ENCODE results near the gene GLCCI1. TPM values are rescaled to one million over a fixed set of nuclear protein-coding genes. Genes with fewer than 3 reads are reported as not detected.

Gene GLCCI1
- total and polyA plus RNA-seq, 10 of the 15 experiments (the other 5 are each of a cell fraction or from before 2014, with no cell fraction given) = 12.6 to 92.0 (median 27.6) TPM

GRCh38 chr7:7988706-7989105 lies 20.1 kb downstream of the GLCCI1 start (continued):
- no peak for TF ChIP-seq CTCF (IDR thresholded peaks at IDR 0.05 in 2 of 3, conservative IDR thresholded peaks at IDR 0.05 in 1 of 3; ENCODE audit: control insufficient read depth in 2 of 3, extremely low read depth in 1 of 3, insufficient read depth in 1 of 3, low read depth in 3 of 3, low read length in 3 of 3)

DNA sequence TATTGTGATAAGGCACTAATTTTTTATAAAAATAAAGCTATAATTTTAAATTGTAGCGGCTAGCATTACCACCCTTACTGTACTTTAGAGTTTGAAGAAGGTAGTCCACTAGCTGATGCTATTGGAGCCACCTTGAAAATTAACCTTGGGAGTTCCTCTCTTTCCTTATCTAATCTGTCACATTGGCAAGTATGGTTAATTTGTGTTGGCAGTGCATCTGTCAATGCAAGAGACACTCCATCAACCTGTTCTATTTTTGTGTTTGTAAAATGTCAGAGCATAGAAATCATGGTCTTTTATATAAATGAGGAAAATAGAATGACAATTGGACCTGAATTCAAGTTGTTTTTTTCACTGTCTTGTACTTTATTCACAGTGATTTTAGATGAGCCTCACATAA lies 20.5 kb downstream of the GLCCI1 start:
- Histone ChIP-seq H3K9ac (ENCODE audit: control insufficient read depth, insufficient read depth, low read length) (no peak overlapping the region), H4K20me1 (ENCODE audit: control insufficient read depth, insufficient read depth) (no peaks in the 10 kb centered on the region), H3K4me1 (ENCODE audit: control insufficient read depth, insufficient read depth, low read length) (peaks cover 6% of the 10 kb centered on the region; the same call in 1 of the 2 replicates), H3K27ac (ENCODE audit: control insufficient read depth, insufficient read depth) (no peak overlapping the region), H2AFZ (ENCODE audit: control insufficient read depth, low read depth, low read length) (no peak overlapping the region), H3K79me2 (ENCODE audit: control insufficient read depth, insufficient read depth, low read length) (peaks cover 93% of the 10 kb centered on the region), H3K4me2 (ENCODE audit: control insufficient read depth, insufficient read depth) (peak overlapping the region; percentile 38; the same call in 1 of the 2 replicates), H3K27me3 (replicated peaks in 1 of 2; ENCODE audit: control insufficient read depth in 2 of 2, insufficient read depth in 2 of 2, low read length in 1 of 2) (no peaks in the 10 kb centered on the region), H3K9me3 (replicated peaks; ENCODE audit: control insufficient read depth, insufficient read depth, low read length) (peaks cover 15% of the 10 kb centered on the region), H3K4me3 (no peak overlapping the region), H3K36me3 (ENCODE audit: control insufficient read depth in 2 of 2, insufficient read depth in 2 of 2, low read length in 1 of 2) (peaks cover 0 to 1% of the 10 kb centered on the region in 2 experiments; a peak in 1 of 4 replicates)
- SMC1A ChIA-PET (ENCODE audit: uncharacterized antibody, unreplicated experiment) = interaction anchor here (0.6 to 3.4 kb wide), 9 partner anchors 9 to 228 kb away, joined by 3 to 17 read pairs (median 5); no protein-coding TSS in a partner anchor
- DNase-seq (ENCODE audit: low read depth, low spot score) = no peak
- TF ChIP-seq NR2F1 (conservative IDR thresholded peaks at IDR 0.05) (no peak), CHD2 (IDR thresholded peaks at IDR 0.05; ENCODE audit: borderline replicate concordance, low read depth, low read length) (no peak), CBX3 (IDR thresholded peaks at IDR 0.05; ENCODE audit: borderline replicate concordance, low read depth) (no peak), STAT3 (IDR thresholded peaks at IDR 0.05; ENCODE audit: low read depth, low read length) (no peak)
- TF ChIP-seq, protein P1, sequence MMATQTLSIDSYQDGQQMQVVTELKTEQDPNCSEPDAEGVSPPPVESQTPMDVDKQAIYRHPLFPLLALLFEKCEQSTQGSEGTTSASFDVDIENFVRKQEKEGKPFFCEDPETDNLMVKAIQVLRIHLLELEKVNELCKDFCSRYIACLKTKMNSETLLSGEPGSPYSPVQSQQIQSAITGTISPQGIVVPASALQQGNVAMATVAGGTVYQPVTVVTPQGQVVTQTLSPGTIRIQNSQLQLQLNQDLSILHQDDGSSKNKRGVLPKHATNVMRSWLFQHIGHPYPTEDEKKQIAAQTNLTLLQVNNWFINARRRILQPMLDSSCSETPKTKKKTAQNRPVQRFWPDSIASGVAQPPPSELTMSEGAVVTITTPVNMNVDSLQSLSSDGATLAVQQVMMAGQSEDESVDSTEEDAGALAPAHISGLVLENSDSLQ (IDR thresholded peaks at IDR 0.05) = no peak
- TF ChIP-seq, protein P2, sequence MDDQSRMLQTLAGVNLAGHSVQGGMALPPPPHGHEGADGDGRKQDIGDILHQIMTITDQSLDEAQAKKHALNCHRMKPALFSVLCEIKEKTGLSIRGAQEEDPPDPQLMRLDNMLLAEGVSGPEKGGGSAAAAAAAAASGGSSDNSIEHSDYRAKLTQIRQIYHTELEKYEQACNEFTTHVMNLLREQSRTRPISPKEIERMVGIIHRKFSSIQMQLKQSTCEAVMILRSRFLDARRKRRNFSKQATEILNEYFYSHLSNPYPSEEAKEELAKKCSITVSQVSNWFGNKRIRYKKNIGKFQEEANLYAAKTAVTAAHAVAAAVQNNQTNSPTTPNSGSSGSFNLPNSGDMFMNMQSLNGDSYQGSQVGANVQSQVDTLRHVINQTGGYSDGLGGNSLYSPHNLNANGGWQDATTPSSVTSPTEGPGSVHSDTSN (IDR thresholded peaks at IDR 0.05; ENCODE audit: insufficient replicate concordance, low read depth, low read length) = no peak
- intact Hi-C loops (cut with micrococcal nuclease; ENCODE audit: unreplicated experiment) = no loop called here
- 100% methylated on average over 1 of the region's 1 CpG for WGBS (ENCODE audit: insufficient coverage, insufficient replicate concordance, low lambda C conversion rate, missing lambda C conversion rate)
- no peak for ATAC-seq
- no TSS peak for BruUV-seq (replicated peaks)
- CTCF ChIA-PET = interaction anchor here (1.0 to 1.7 kb wide), 8 partner anchors 9 to 224 kb away, joined by 3 to 6 read pairs (median 4); no protein-coding TSS in a partner anchor
- RAD21 ChIA-PET (ENCODE audit: unreplicated experiment) = interaction anchor here (0.9 to 2.3 kb wide), 8 partner anchors 9 to 200 kb away, joined by 3 to 6 read pairs (median 4); no protein-coding TSS in a partner anchor
- POLR2A ChIA-PET = interaction anchor here (0.9 kb wide), 1 partner anchor 201 kb away, joined by 3 read pairs; no protein-coding TSS in a partner anchor
- no peak for FAIRE-seq
- in situ Hi-C loops (cut with MboI) = no loop called here
